Adrenal gland (tissue), 12 donors: Measurements from ENCODE around the gene NAGPA. TPM values are rescaled to one million over a fixed set of nuclear protein-coding genes. Genes with fewer than 3 reads are reported as not detected.

Experiments used
- DNase-seq, 7 donors: peaks; one replicate each; pipeline ENCODE4 v3.0.0-alpha.2; 2019 to 2020
- H3K27ac ChIP-seq, 5 donors: fragments of 200-600 bp; sonication (generic) in 4 of 5; 1 replicate in 3 of 5; 2 replicates in 2 of 5; pipeline versions ENCODE4 v1.5.1 to v1.8.0; 2016 to 2020; ENCODE audit warnings: mild to moderate bottlenecking in 1 of 5
- H3K27me3 ChIP-seq: fragments of 200-600 bp; 2 replicates; pipeline ENCODE4 v1.8.0; 2021
- H3K36me3 ChIP-seq, 2 donors: fragments of 200-600 bp; replicated peaks in 1 of 2; 1 replicate in 1 of 2; 2 replicates in 1 of 2; pipeline versions ENCODE4 v1.5.1 to v1.8.0; 2018 to 2022
- H3K4me1 ChIP-seq, 2 donors: fragments of 200-600 bp; replicated peaks in 1 of 2; 1 replicate in 1 of 2; 2 replicates in 1 of 2; pipeline versions ENCODE4 v1.5.1 to v1.8.0; 2018 to 2021
- H3K4me3 ChIP-seq, 4 donors: fragments of 200-600 bp; sonication (generic) in 3 of 4; one replicate each; pipeline ENCODE4 v1.5.1; 2016 to 2018
- H3K9me3 ChIP-seq, 3 donors: fragments of 200-600 bp; sonication (generic) in 1 of 3; replicated peaks in 1 of 3; 1 replicate in 2 of 3; 2 replicates in 1 of 3; pipeline versions ENCODE4 v1.5.1 to v1.8.0; 2016 to 2021
- CTCF ChIP-seq, 6 experiments: fragments of 450-650 bp in 4 of 6; fragments of 200-600 bp in 2 of 6; sonication (generic) in 1 of 6; IDR thresholded peaks; 1 replicate in 5 of 6; 2 replicates in 1 of 6; pipeline versions ENCODE4 v1.5.1 to v1.8.0; 2016 to 2021; ENCODE audit warnings: antibody characterized with exemption in 6 of 6, mild to moderate bottlenecking in 2 of 6, moderate library complexity in 1 of 6
- POLR2A ChIP-seq, 2 donors: fragments of 450-650 bp; IDR thresholded peaks; one replicate each; pipeline ENCODE4 v1.6.1; 2017; ENCODE audit warnings: antibody characterized with exemption in 2 of 2, mild to moderate bottlenecking in 2 of 2, moderate library complexity in 1 of 2
- WGBS, 4 donors: extraction: QIAGEN DNeasy Blood & Tissue Kit in 2 of 4; methylation state at CpG; one replicate each; pipeline versions ENCODE4 v1.1.5 to v1.1.7; 2013 to 2017; 5-methylcytosine and 5-hydroxymethylcytosine counted together
- intact Hi-C, 2 donors: fragments of 100-400 bp; cut with DNase I; formaldehyde crosslinking; loops; one replicate each; pipeline versions ENCODE4 v1.14.1 to v1.15.0; 2022 to 2023
- polyA plus RNA-seq, 3 donors: library from polyadenylated mRNA; stranded (reverse); fragments of 200-250 nt in 2 of 3; fragments of 350-450 nt in 1 of 3; fragmentation: Illumina TruSeq in 1 of 3; extraction: RNeasy Lipid Tissue Mini Kit (QIAGEN cat#74804) in 1 of 3; gene quantifications; one replicate each; pipeline ENCODE4 v1.2.3, GENCODE V29; 2013 to 2014
- total RNA-seq, 9 donors: library from RNA; depleted of rRNA in 4 of 9; stranded (reverse); fragments of >200 nt in 4 of 9; fragments of 120-200 nt in 1 of 9; fragmentation: NEBNext Ultra II Directional in 1 of 9; extraction: Animal tissue kit (Norgen Biotek cat#: 25700) in 1 of 9; gene quantifications; one replicate each; pipeline versions ENCODE4 v1.1.0 to v1.2.4, GENCODE V29; 2013 to 2023
- donor health status: healthy with polysubstance abuse.
- donor health status: Bipolar disorder and iron deficiency.
- donor health status: DM: yes; HTN: yes; CAD: no.
- donor health status: DM: no; HTN: no; CAD: no.
- donor health status: DM: no; HTN: no; CAD: no.
- donor health status: DM: yes; HTN: yes; CAD: no.

Gene NAGPA
- total and polyA plus RNA-seq, 12 donors: 4.5 to 47.8 (median 19.4) TPM

- Histone ChIP-seq H3K27ac (no peak overlapping the region), H3K36me3 (no peaks in the 10 kb centered on the region), H3K9me3 (no peaks in the 10 kb centered on the region), H3K4me1 (no peaks in the 10 kb centered on the region), H3K27me3 (no peaks in the 10 kb centered on the region), H3K4me3 (no peak overlapping the region)
- intact Hi-C loops: no loop called here
- TF ChIP-seq CTCF (IDR thresholded peaks at IDR 0.05) (no peak), POLR2A (IDR thresholded peaks at IDR 0.05) (no peak)
- no peak for DNase-seq
- WGBS, 4 donors: 66 to 82% (median 75%) methylated on average over 7 of the region's 7 CpGs
Measured at GRCh38 chr16:5001571-5001970, 32.2 kb downstream of the NAGPA start.

- H3K4me1 ChIP-seq: no peaks in the 10 kb centered on the region
- H3K27me3 ChIP-seq: no peaks in the 10 kb centered on the region
- DNase-seq: no peak
- TF ChIP-seq POLR2A (IDR thresholded peaks at IDR 0.05) (no peak), CTCF (IDR thresholded peaks at IDR 0.05) (no peak)
- intact Hi-C loops: no loop called here
- WGBS, 4 donors: 85 to 97% (median 90%) methylated on average over 19 of the region's 19 CpGs
- no peak overlapping the region for H3K4me3 ChIP-seq
- H3K36me3 ChIP-seq: no peaks in the 10 kb centered on the region
- H3K27ac ChIP-seq: no peak overlapping the region
- no peaks in the 10 kb centered on the region for H3K9me3 ChIP-seq
Measured at GRCh38 chr16:5000573-5001001, 33.1 kb downstream of the NAGPA start.

- no peak for DNase-seq
- intact Hi-C loops: no loop called here
- 69 to 87% (median 82%) methylated on average over 17 to 18 of the region's 18 CpGs for WGBS, 4 donors
Measured at GRCh38 chr16:4994719-4995434, 38.9 kb downstream of the NAGPA start.

GRCh38 chr16:4991754-4992153 is 42.0 kb downstream of the NAGPA start:
- peaks cover 17% of the 10 kb centered on the region for H3K27me3 ChIP-seq
- intact Hi-C loops: no loop called here
- H3K27ac ChIP-seq: no peak overlapping the region
- WGBS, 4 donors: 79 to 91% (median 90%) methylated on average over 6 to 14 of the region's 14 CpGs
- DNase-seq: no peak
- H3K4me1 ChIP-seq: peaks cover 0 to 2% of the 10 kb centered on the region in 2 donors
- H3K36me3 ChIP-seq: no peaks in the 10 kb centered on the region
- no peak overlapping the region for H3K4me3 ChIP-seq
- no peaks in the 10 kb centered on the region for H3K9me3 ChIP-seq
- no peak for TF ChIP-seq POLR2A (IDR thresholded peaks at IDR 0.05)
- TF ChIP-seq CTCF (IDR thresholded peaks at IDR 0.05): no peak

More at GRCh38 chr16:4994719-4995434, 38.9 kb downstream of the NAGPA start:
- H3K27ac ChIP-seq: no peak overlapping the region
- no peaks in the 10 kb centered on the region for H3K9me3 ChIP-seq
- no peak overlapping the region for H3K4me3 ChIP-seq
- TF ChIP-seq CTCF (IDR thresholded peaks at IDR 0.05) (no peak), POLR2A (IDR thresholded peaks at IDR 0.05) (no peak)
- no peaks in the 10 kb centered on the region for H3K36me3 ChIP-seq
- no peaks in the 10 kb centered on the region for H3K4me1 ChIP-seq
- peaks cover 1% of the 10 kb centered on the region for H3K27me3 ChIP-seq
